Memory B cell (primary cell): ENCODE measurements around the gene CHAD.
A peak's percentile ranks its signal among the peaks of the same experiment; 100 is the strongest.

Source experiments
- ATAC-seq: fragments of 150-1000 bp; cut with Tn5 transposase; 2 replicates; pipeline ENCODE4 v1.10.0; 2021; ENCODE audit warnings: low read depth, mild to moderate bottlenecking, moderate library complexity
- DNase-seq, 2 donors: peaks; one replicate each; pipeline ENCODE4 v3.0.0; 2022; ENCODE audit warnings: low spot score in 2 of 2
- H3K27ac Mint-ChIP-seq: one replicate; pipeline ENCODE4 v1.8.0; 2022; ENCODE audit warnings: mild to moderate bottlenecking, moderate library complexity, mixed read lengths
- H3K27me3 Mint-ChIP-seq: one replicate; pipeline ENCODE4 v1.8.0; 2022; ENCODE audit warnings: mixed read lengths
- H3K36me3 Mint-ChIP-seq: one replicate; pipeline ENCODE4 v1.8.0; 2022; ENCODE audit warnings: mild to moderate bottlenecking, mixed read lengths
- H3K4me1 Mint-ChIP-seq: one replicate; pipeline ENCODE4 v1.8.0; 2022; ENCODE audit warnings: mixed read lengths
- H3K4me3 Mint-ChIP-seq: one replicate; pipeline ENCODE4 v1.8.0; 2022; ENCODE audit warnings: mild to moderate bottlenecking, moderate library complexity, mixed read lengths
- H3K9me3 Mint-ChIP-seq: one replicate; pipeline ENCODE4 v1.8.0; 2022; ENCODE audit warnings: mixed read lengths

Gene CHAD, protein sequence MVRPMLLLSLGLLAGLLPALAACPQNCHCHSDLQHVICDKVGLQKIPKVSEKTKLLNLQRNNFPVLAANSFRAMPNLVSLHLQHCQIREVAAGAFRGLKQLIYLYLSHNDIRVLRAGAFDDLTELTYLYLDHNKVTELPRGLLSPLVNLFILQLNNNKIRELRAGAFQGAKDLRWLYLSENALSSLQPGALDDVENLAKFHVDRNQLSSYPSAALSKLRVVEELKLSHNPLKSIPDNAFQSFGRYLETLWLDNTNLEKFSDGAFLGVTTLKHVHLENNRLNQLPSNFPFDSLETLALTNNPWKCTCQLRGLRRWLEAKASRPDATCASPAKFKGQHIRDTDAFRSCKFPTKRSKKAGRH

DNA sequence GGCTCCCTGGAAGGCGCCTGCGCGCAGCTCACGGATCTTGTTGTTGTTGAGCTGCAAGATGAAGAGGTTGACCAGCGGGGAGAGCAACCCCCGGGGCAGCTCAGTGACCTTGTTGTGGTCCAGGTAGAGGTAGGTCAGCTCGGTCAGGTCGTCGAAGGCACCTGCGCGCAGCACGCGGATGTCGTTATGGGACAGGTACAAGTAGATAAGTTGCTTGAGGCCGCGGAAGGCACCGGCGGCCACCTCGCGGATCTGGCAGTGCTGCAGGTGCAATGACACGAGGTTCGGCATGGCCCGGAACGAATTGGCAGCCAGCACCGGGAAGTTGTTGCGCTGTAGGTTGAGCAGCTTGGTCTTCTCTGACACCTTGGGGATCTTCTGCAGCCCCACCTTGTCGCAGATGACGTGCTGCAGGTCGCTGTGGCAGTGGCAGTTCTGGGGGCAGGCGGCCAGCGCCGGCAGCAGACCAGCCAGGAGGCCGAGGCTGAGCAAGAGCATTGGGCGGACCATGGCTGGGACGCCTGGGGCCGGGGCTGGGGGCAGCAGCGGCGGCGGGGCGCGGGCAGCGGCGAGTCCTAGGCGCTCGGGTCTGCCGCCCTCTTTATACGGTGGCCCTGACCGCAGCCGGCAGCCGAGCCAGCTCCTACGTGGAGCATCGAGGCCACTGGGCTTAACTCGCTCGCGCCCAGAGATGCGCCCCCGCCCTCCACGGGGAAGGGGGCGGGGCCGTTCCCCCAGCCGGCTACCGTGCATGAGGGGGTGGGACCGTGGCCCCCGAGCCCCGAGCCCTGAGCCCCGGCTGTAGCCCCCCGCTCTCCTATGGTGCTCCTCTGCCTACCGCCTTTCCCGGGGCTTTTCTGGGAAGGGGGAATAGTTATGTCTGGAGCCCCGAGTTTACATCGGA lies at the start of gene CHAD:
Gene CHAD, minus strand, starts transcription at position 577 of the 904 bp plus-strand sequence. Its CDS starts 67 bp downstream, at position 510.
- Mint-ChIP-seq H3K4me1 (peaks cover 34% of the 10 kb centered on the region), H3K9me3 (no peaks in the 10 kb centered on the region), H3K27me3 (peaks cover 2% of the 10 kb centered on the region), H3K4me3 (peak within 1 kb of the TSS; percentile 82), H3K27ac (peak within 1 kb of the TSS; percentile 76), H3K36me3 (peaks cover 29% of the 10 kb centered on the region)
- DNase-seq (no peak), ATAC-seq (peak; percentile 49)

DNA sequence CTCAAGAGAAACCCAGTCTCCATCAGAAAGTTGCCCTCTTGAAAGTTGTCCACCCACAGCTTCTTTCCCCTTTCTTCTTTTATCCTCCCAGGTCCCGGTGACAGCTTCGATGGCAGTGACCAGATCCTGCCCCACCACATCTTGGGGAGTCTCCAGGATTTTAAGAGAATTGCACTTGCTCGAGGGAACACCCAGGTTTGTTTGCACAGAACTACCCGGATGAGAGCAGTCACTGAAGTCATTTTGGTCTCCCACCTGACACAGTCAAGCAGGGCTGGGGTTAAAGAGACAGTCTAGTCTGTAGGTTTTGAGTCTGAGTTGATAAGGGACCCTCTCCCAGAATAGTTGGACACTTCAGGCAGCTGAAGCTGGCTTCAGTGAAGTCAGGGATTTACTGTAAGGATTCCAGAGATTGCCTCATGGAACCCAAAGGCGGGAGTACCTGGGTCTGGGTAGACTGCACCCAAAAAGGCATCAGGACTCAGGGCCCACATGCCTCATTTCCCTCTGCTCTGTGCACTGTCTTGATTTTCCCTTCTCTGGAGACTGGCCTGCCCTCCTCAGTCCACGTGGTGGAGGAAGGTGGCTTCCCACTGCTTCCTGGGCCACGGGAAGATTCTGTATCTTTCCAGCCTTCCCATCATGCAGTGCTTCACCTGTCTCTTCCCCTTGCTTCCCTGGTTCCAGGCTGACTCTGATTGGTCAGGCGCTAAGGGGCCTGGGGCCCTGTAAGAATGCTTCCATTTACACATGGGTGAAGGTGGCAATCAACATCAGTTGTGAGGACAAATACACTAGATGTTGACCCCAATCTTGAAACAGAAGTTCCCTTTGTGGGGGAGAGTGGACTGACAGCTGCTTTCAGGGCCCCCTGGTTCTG lies 49.1 kb upstream of the CHAD start:
- Mint-ChIP-seq H3K4me3 (no peak overlapping the region), H3K36me3 (no peaks in the 10 kb centered on the region), H3K27me3 (peaks cover 1% of the 10 kb centered on the region), H3K9me3 (no peaks in the 10 kb centered on the region), H3K4me1 (no peaks in the 10 kb centered on the region), H3K27ac (no peak overlapping the region)
- no peak for DNase-seq
- no peak for ATAC-seq

DNA sequence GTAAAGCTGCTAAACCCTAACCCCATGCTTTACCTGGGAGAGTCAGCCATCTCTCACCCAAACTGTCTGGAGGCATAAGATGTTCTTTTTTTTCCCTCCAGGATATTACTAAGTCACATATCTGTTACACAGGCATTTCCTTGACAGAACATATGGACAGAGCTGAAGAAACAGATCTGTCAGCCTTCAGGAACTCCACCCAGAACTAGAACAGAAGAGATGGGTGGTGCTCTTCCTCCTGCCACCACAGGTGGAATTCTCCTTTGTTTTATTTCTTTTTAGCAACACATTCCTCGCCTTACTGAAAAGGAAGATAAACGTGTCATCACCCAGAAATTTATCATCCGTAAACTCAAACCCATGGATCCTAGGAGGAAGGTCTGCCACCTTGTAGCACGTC lies 48.3 kb upstream of the CHAD start:
- ATAC-seq: no peak
- Mint-ChIP-seq H3K9me3 (no peaks in the 10 kb centered on the region), H3K4me1 (no peaks in the 10 kb centered on the region), H3K27ac (no peak overlapping the region), H3K36me3 (no peaks in the 10 kb centered on the region), H3K27me3 (peaks cover 5% of the 10 kb centered on the region), H3K4me3 (no peak overlapping the region)
- no peak for DNase-seq

DNA sequence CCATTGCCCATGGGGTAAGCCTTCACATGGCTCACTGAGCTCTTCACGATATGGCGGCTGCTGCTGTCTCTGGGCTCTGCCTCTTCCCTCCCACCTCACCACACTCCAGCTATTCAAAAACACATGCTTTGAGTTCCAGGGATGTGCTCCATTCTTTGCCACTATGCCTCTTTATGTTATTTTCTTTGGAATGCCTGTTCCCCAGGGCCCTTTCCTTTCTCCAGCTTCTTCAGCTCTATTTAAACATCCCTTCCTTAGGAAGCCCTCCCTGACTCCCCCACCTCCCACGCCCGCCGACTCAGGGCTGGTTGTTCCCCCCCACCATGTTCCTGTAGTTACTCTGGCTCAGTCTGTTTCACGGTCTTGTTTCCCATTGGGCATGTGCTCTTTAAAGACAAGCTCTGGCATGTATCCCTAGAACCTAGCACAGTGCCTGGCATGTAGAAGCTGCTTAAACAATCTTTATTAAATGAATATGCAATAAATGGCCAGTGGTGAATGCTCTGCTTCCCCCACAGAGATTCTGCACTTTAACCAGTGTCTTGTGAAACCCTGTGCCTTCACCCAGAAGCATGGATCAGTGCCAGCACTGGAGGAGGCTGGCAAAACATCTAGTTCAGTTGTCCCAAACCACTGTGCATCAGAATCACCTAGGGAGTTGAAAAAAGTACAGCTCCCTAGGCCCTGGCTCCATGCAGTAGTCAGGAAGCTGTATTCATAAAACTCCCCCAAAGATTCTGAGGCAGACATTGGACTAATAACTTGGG lies 46.4 kb upstream of the CHAD start:
- H3K4me3 Mint-ChIP-seq: no peak overlapping the region
- peaks cover 7% of the 10 kb centered on the region for H3K27me3 Mint-ChIP-seq
- no peaks in the 10 kb centered on the region for H3K36me3 Mint-ChIP-seq
- DNase-seq (no peak), ATAC-seq (no peak)
- H3K4me1 Mint-ChIP-seq: peaks cover 5% of the 10 kb centered on the region
- no peaks in the 10 kb centered on the region for H3K9me3 Mint-ChIP-seq
- H3K27ac Mint-ChIP-seq: no peak overlapping the region

DNA sequence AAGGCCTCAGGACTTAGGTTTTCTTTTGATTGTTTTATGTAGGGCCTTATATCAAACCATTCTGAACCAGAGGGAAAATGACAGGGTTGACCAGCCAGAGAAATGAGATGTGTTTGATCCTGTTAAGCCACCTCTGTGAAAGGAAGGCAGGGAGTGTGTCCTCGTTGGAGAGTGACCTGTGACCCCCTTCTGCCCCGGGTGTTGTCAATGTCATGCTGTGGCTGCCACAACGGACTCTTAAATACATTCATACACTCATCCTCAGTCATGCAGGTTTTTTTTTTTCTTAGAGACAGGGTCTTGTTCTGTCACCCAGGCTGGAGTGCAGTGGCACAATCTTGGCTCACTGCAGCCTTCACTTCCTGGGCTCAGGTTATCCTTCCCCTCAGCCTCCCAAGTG lies 45.7 kb upstream of the CHAD start:
- Mint-ChIP-seq H3K27me3 (peaks cover 7% of the 10 kb centered on the region), H3K36me3 (no peaks in the 10 kb centered on the region), H3K9me3 (no peaks in the 10 kb centered on the region), H3K4me1 (peaks cover 5% of the 10 kb centered on the region), H3K4me3 (no peak overlapping the region), H3K27ac (no peak overlapping the region)
- ATAC-seq (no peak), DNase-seq (no peak)

DNA sequence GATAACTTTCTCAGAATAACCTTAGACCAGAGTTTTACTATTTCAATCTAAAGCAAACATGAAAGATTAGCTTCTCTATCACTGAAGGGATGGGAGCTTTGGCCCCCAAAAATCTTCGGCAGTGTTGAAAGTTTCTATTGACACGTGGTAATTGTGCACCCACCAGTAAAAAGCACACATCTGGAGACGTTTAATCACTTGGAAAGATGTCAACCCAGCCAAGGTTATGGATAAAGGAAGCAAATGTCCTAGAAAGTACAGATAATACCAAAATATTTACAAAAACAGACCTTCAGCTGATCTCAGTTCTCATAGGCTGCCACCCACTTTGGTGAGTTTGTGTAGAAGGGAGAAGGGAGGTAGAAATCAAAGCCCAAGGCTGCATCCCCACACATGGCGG lies 44.8 kb upstream of the CHAD start:
- Mint-ChIP-seq H3K27ac (no peak overlapping the region), H3K4me1 (peaks cover 10% of the 10 kb centered on the region), H3K4me3 (no peak overlapping the region), H3K27me3 (peaks cover 7% of the 10 kb centered on the region), H3K36me3 (no peaks in the 10 kb centered on the region), H3K9me3 (no peaks in the 10 kb centered on the region)
- DNase-seq (no peak), ATAC-seq (no peak)

DNA sequence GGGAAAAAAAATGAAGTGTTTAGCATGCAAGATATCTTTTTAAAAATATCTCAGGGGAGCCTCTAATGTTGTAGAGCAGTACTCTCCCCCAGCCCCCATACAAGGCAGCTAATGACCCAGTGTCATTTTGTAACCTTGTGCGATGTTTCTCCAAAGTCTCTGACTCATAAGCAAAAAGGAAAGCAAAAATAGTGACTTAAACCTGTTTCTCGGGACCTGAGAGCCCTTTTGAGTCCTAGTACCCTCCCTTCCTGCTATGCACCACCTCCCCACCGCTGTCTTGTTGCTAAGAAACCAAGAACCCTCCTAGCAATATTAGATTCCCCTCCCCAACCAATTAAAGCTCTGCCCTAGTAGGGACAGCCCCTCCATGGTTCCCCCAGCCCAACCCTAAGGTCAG lies 42.4 kb upstream of the CHAD start:
- peak; percentile 21 for ATAC-seq
- H3K36me3 Mint-ChIP-seq: no peaks in the 10 kb centered on the region
- H3K4me3 Mint-ChIP-seq: no peak overlapping the region
- DNase-seq: no peak
- peaks cover 7% of the 10 kb centered on the region for H3K27me3 Mint-ChIP-seq
- no peaks in the 10 kb centered on the region for H3K9me3 Mint-ChIP-seq
- H3K4me1 Mint-ChIP-seq: peaks cover 12% of the 10 kb centered on the region
- H3K27ac Mint-ChIP-seq: no peak overlapping the region

DNA sequence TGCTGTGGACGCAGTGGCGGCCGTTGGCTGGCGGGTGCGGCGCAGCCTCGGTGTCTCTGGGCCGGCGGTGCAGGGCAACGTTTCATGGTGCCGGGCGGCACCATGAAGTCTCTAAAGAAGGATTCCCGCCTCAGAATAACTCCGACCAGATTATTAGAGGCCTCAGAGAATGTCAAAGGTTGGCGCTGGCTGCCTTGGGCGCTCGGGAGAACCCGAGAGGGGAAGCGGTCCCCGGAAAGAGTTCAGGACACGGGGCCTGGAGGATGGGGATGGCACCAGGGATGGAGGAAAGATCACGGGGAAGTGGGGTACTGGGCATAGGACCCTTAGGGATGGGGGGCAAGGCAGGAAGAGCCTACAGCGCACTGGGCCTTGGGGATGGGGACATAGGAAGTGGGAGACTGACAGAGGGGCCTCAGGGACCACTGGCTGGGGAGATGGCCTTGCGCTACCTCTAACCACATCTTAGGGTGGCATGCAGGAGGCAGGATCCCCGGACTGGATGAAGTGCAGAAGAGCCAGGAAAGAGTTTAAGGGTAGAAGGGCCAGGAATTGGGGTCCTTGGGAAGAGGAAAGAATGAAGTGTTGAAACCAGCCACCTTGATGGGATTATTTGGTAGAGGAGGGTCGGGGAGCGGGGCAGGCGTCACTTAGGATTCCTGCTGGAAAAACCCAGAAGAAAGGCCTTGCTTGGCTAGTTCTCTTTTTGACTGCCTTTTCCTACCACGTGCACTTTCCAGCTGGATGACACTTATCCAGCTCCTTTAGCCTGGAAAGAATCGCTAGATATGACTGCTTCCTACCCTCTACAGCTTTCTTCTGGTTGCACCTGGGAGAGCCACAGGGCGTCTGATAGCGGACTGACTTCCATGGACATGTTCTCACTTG lies 40.1 kb upstream of the CHAD start:
- Mint-ChIP-seq H3K36me3 (no peaks in the 10 kb centered on the region), H3K4me3 (peak overlapping the region; percentile 88), H3K27ac (no peak overlapping the region), H3K27me3 (peaks cover 7% of the 10 kb centered on the region), H3K9me3 (no peaks in the 10 kb centered on the region), H3K4me1 (peaks cover 12% of the 10 kb centered on the region)
- ATAC-seq (no peak), DNase-seq (no peak)

DNA sequence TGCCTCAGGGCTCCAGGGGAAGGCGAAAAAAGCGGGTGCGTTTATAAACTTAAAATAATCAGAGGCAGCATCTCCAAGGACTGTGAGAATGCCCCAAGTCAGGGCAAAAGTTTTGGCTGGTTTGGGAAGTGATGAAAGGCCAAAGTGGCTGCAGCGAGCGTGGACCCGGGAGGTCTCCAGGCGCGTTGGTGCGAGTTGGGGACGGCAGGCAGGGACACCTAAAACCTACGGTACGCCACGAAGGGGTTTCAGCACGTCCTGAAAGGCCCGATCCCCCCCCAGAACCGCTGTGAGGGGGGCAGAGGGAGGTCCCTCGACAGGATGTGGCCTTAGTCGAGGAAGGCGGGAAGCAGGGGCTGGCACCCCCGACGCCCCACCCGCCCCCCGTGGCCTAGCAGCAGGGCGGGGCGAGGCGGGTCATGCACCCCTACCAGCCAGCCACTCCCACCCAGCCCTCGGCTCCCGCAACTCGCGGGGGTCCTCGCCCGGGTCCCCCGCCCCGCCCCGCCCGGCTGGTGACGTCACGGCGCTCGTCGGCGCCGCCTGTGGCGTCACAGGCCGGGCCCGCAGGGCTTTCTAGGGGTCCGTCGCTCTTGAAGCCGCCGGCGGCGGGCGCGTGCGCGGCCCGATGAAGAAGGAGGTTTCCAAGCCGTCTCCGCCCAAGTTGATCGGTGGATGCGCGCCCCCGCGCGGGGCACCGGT lies 39.3 kb upstream of the CHAD start, which contains the start of gene MYCBPAP:
Gene MYCBPAP, plus strand, starts transcription at position 569 of the 702 bp plus-strand sequence. CDS start 236 bp downstream, outside the sequence.
- Mint-ChIP-seq H3K4me1 (peaks cover 12% of the 10 kb centered on the region), H3K27ac (peak within 1 kb of the TSS; percentile 77), H3K27me3 (peaks cover 9% of the 10 kb centered on the region), H3K9me3 (no peaks in the 10 kb centered on the region), H3K36me3 (no peaks in the 10 kb centered on the region), H3K4me3 (peak within 1 kb of the TSS; percentile 88)
- ATAC-seq (peak; percentile 88), DNase-seq (peak; percentile 71)

DNA sequence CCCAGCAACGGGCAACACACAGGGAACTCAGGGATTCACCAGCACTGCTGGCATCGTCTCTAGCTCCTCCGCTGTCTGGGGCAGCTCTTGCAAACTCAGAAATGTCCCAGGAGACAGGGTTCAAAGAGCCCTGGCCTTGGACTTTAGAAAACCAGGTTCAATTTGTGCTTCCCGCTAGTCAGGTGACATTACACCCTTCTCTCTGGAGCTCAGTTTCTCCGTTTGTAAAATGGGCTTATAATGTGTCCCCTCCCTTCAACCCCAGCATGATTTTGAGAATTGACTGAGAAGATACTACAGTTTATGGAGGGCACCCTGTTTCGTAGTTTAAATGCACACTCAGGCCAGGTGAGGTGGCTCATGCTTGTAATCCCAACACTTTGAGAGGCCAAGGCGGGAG lies 37.6 kb upstream of the CHAD start:
- H3K36me3 Mint-ChIP-seq: no peaks in the 10 kb centered on the region
- no peak overlapping the region for H3K27ac Mint-ChIP-seq
- ATAC-seq (no peak), DNase-seq (no peak)
- H3K4me1 Mint-ChIP-seq: peaks cover 7% of the 10 kb centered on the region
- H3K4me3 Mint-ChIP-seq: no peak overlapping the region
- no peaks in the 10 kb centered on the region for H3K9me3 Mint-ChIP-seq
- H3K27me3 Mint-ChIP-seq: peaks cover 2% of the 10 kb centered on the region

DNA sequence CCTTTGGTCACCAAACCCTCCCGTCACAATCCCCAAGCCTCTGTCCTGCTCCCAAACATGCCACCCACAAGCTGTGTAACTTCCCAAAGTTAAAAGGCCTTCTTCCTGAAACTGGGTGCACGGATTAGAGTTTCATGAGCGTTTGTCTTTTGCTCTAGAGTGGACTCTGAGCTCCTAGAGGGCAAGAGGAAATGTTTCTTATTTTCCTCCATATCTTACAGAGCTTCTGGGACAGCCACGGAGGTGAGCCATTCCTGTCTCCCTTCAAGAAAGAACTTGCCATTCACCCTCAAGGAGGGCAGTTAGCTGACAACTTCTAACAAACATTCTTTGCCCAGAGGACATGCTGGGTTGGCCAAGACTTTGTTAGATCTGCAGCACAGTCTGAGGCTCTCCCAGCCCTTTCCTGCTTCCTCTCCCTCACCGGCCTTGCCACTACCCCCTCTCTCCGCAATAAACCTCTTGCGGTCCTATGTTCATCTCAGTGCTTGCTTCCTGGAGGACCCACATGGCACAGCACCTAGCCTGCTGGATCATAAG lies 37.0 kb upstream of the CHAD start:
- Mint-ChIP-seq H3K9me3 (no peaks in the 10 kb centered on the region), H3K36me3 (no peaks in the 10 kb centered on the region), H3K4me3 (no peak overlapping the region), H3K4me1 (peaks cover 7% of the 10 kb centered on the region), H3K27me3 (peaks cover 2% of the 10 kb centered on the region), H3K27ac (no peak overlapping the region)
- DNase-seq (no peak), ATAC-seq (no peak)
